DOHH2 (cell line): ENCODE measurements around the gene PAPLN.

Experiments used
- H3F3A ChIP-seq: fragments of 200-600 bp; sonication (generic), shearing (Covaris generic); 2 replicates; pipeline ENCODE4 v1.6.0; 2016; ENCODE audit warnings: antibody characterized with exemption, mild to moderate bottlenecking; ENCODE audit not compliant: control insufficient read depth, insufficient read depth
- H3K27ac ChIP-seq: fragments of 200-600 bp; sonication (generic); 2 replicates; pipeline ENCODE4 v1.5.1; 2014; ENCODE audit warnings: low read depth, mild to moderate bottlenecking, low read length, moderate library complexity
- H3K27me3 ChIP-seq: fragments of 200-600 bp; sonication (generic); 2 replicates; pipeline ENCODE4 v1.6.1; 2014; ENCODE audit warnings: mild to moderate bottlenecking, low read length, mixed read lengths; ENCODE audit not compliant: control insufficient read depth
- H3K36me3 ChIP-seq: fragments of 200-600 bp; sonication (generic); 2 replicates; pipeline ENCODE4 v1.6.1; 2014; ENCODE audit warnings: mild to moderate bottlenecking, low read length, moderate library complexity, mixed read lengths; ENCODE audit not compliant: control insufficient read depth
- H3K4me1 ChIP-seq: fragments of 200-600 bp; sonication (generic); 2 replicates; pipeline ENCODE4 v1.6.1; 2014; ENCODE audit warnings: mild to moderate bottlenecking, low read length, mixed read lengths; ENCODE audit not compliant: control insufficient read depth
- H3K4me2 ChIP-seq: fragments of 200-600 bp; sonication (generic); 2 replicates; pipeline ENCODE4 v1.6.0; 2014; ENCODE audit warnings: mild to moderate bottlenecking, low read length, moderate library complexity
- H3K4me3 ChIP-seq: fragments of 200-600 bp; sonication (generic); 2 replicates; pipeline ENCODE4 v1.5.1; 2014; ENCODE audit warnings: mild to moderate bottlenecking, low read length, mixed read lengths
- H3K79me2 ChIP-seq: fragments of 200-600 bp; sonication (generic); 2 replicates; pipeline ENCODE4 v1.6.1; 2014; ENCODE audit warnings: mild to moderate bottlenecking, low read length, mixed read lengths; ENCODE audit not compliant: control insufficient read depth
- H3K9me2 ChIP-seq: fragments of 200-600 bp; sonication (generic); replicated peaks from 2 replicates; pipeline ENCODE4 v1.6.1; 2014; ENCODE audit warnings: mild to moderate bottlenecking, low read length, mixed read lengths; ENCODE audit not compliant: control insufficient read depth
- H3K9me3 ChIP-seq: fragments of 200-600 bp; sonication (generic); 2 replicates; pipeline ENCODE4 v1.6.1; 2014; ENCODE audit warnings: antibody characterized with exemption, low read length, mixed read lengths; ENCODE audit not compliant: control insufficient read depth, insufficient read depth
- H4K20me1 ChIP-seq: fragments of 200-600 bp; sonication (generic); 2 replicates; pipeline ENCODE4 v1.6.0; 2014; ENCODE audit warnings: low read depth, mild to moderate bottlenecking, antibody characterized with exemption, low read length, moderate library complexity; ENCODE audit not compliant: control insufficient read depth, insufficient read depth
- CTCF ChIP-seq: fragments of 200-600 bp; sonication (generic); IDR thresholded peaks from one replicate; pipeline ENCODE4 v1.5.1; 2014; ENCODE audit warnings: antibody characterized with exemption, mild to moderate bottlenecking, low read depth, low read length; ENCODE audit not compliant: poor library complexity, severe bottlenecking
- EZH2phosphoT487 ChIP-seq: fragments of 200-600 bp; sonication (generic); IDR thresholded peaks from 2 replicates; pipeline ENCODE4 v1.6.1; 2017; ENCODE audit warnings: borderline replicate concordance, mild to moderate bottlenecking, antibody characterized with exemption, low read length, moderate library complexity, mixed read lengths

Gene PAPLN

DNA sequence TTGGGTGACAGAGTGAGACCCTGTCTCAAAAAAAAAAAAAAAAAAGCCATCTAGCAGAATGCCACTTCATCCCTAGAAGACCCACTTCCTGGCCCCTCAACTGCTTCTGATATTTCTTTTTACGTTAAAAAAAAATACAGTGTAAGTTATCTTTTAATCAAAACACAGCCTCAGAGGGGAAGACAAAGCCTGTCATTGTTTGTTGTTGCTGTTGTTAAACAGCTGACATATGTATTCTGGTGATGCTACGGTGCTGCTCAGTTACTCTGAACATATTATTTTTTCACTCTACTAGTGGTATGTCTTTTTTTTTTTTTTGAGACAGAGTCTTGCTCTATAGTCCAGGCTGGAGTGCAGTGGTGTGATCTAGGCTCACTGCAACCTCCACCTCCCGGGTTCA lies 75.4 kb downstream of the PAPLN start:
- H3K4me2 ChIP-seq = no peak overlapping the region
- TF ChIP-seq CTCF (no peak), EZH2phosphoT487 (no peak)
- H4K20me1 ChIP-seq = no peaks in the 10 kb centered on the region

DNA sequence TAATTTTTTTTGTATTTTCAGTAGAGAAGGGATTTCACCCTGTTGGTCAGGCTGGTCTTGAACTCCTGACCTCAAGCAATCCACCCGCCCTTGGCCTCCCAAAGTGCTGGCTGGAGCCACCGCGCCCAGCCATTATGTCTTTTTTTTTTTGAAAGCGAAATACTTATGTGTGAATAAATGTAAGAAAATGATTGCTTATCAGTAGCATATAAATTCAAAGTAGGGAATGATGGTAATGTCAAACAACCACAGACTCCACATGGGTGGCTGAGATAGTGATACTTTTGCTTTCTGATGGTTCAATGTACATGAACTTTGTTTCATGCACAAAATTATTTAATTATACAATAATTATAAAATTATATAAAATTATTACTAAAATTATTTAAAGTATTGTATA lies 75.8 kb downstream of the PAPLN start:
- Histone ChIP-seq H3K27me3 (no peaks in the 10 kb centered on the region), H3K4me1 (peaks cover 15% of the 10 kb centered on the region), H3F3A (peaks cover 6% of the 10 kb centered on the region; the same call in 1 of the 2 replicates), H4K20me1 (no peaks in the 10 kb centered on the region), H3K79me2 (no peaks in the 10 kb centered on the region), H3K27ac (no peak overlapping the region), H3K4me2 (no peak overlapping the region), H3K4me3 (no peak overlapping the region), H3K36me3 (no peaks in the 10 kb centered on the region), H3K9me3 (no peaks in the 10 kb centered on the region), H3K9me2 (no peaks in the 10 kb centered on the region)
- no peak for TF ChIP-seq CTCF
- TF ChIP-seq EZH2phosphoT487 = no peak

More for the DNA sequence above, 75.4 kb downstream of the PAPLN start:
- peaks cover 6% of the 10 kb centered on the region; the same call in 1 of the 2 replicates for H3F3A ChIP-seq
- H3K9me2 ChIP-seq = no peaks in the 10 kb centered on the region
- peaks cover 15% of the 10 kb centered on the region for H3K4me1 ChIP-seq
- no peaks in the 10 kb centered on the region for H3K27me3 ChIP-seq
- H3K27ac ChIP-seq = no peak overlapping the region
- no peaks in the 10 kb centered on the region for H3K9me3 ChIP-seq
- no peak overlapping the region for H3K4me3 ChIP-seq
- H3K36me3 ChIP-seq = no peaks in the 10 kb centered on the region
- H3K79me2 ChIP-seq = no peaks in the 10 kb centered on the region

- Histone ChIP-seq H4K20me1 (no peaks in the 10 kb centered on the region), H3K27me3 (no peaks in the 10 kb centered on the region), H3K36me3 (peaks cover 13% of the 10 kb centered on the region), H3F3A (no peaks in the 10 kb centered on the region; the same call in 1 of the 2 replicates), H3K27ac (no peak overlapping the region), H3K9me2 (no peaks in the 10 kb centered on the region), H3K4me2 (no peak overlapping the region), H3K79me2 (0 out of 2 replicates have a peak, but pooled peaks cover 3% of the 10 kb centered on the region), H3K4me3 (no peak overlapping the region), H3K4me1 (peaks cover 44% of the 10 kb centered on the region), H3K9me3 (no peaks in the 10 kb centered on the region)
- TF ChIP-seq CTCF (no peak), EZH2phosphoT487 (no peak)
These were observed 86.6 kb downstream of the PAPLN start for GRCh38 chr14:73323896-73324399.
